Upper lobe of right lung (tissue), 1 donor: ENCODE results near the gene CYRIA. TPM values are rescaled to one million over a fixed set of nuclear protein-coding genes. Genes with fewer than 3 reads are reported as not detected.

Source experiments
- ATAC-seq: fragments of 200-7000 bp; cut with Tn5 transposase; one replicate; pipeline ENCODE4 v1.9.1; 2020; ENCODE audit warnings: mild to moderate bottlenecking, moderate library complexity
- DNase-seq: peaks from one replicate; pipeline ENCODE4 v3.0.0-alpha.2; 2020
- H3K27ac ChIP-seq: fragments of 200-600 bp; one replicate; pipeline ENCODE4 v1.8.0; 2022
- H3K27me3 ChIP-seq: fragments of 200-600 bp; one replicate; pipeline ENCODE4 v1.8.0; 2022; ENCODE audit warnings: mild to moderate bottlenecking
- H3K36me3 ChIP-seq: fragments of 200-600 bp; one replicate; pipeline ENCODE4 v1.8.0; 2022
- H3K4me1 ChIP-seq: fragments of 200-600 bp; one replicate; pipeline ENCODE4 v1.8.0; 2022
- H3K4me3 ChIP-seq: fragments of 200-600 bp; one replicate; pipeline ENCODE4 v1.8.0; 2022; ENCODE audit warnings: mild to moderate bottlenecking
- H3K9me3 ChIP-seq: fragments of 200-600 bp; one replicate; pipeline ENCODE4 v1.8.0; 2022
- intact Hi-C: fragments of 100-400 bp; cut with DNase I; formaldehyde crosslinking; loops from one replicate; pipeline ENCODE4 v1.11.0; 2022
- long read RNA-seq: library from polyadenylated mRNA; unstranded; transcript quantifications from one replicate; pipeline ENCODE4 v2.0.0, GENCODE V29; 2021
- total RNA-seq: library from RNA; stranded (reverse); fragmentation: NEBNext Ultra II Directional; extraction: Animal tissue kit (Norgen Biotek cat#: 25700); gene quantifications from one replicate; pipeline ENCODE4 v1.2.1, GENCODE V29; 2021
- TF ChIP-seq, protein P1 (sequence below): fragments of 200-600 bp; IDR thresholded peaks from one replicate; pipeline ENCODE4 v1.8.0; 2022; ENCODE audit warnings: antibody characterized with exemption
- donor health status: DM: no; HTN: yes; CAD: no; lungs with severe emphysema.

Gene CYRIA
- 24.2 TPM for total RNA-seq
- long read RNA-seq, full-length matches to known transcripts = 21 of 36 reads
- long read RNA-seq, partial matches to known transcripts = 3 of 36 reads
- long read RNA-seq, other reads (novel, unspliced or antisense) = 12 of 36 reads

DNA sequence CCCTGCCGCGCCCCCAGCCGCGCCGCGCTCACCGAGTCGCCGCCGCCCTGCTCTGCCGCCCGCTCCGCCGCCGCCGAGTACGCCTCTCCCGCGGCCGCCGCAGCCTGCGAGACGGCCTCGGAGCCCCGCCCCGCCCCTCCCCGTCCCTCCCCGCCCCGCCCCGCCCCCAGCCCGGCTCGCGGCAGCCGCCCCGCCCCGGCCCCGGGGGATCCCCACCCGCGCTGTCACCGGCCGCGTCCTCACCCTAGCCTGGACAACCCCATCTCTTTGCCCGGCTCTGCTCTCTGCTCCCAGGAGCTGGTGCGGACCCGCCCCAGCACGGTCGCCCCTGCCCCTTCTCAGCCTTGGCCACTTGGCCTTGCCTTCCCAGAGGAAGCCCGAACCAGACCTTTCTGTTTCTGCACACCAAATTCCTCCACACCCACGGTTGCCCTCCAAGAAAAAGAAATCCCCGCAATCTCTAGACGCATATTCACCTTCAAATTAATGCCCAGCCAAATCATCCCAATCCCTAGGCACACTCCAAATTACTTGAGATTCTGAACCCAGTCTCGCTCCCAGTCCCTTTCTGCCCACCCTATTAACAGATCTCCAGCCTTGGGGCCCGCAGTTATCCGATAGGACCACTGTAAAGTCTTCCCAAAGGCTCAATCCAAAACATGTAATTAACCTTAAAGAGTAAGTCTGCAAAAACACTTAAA lies at the start of gene CYRIA:
Gene CYRIA, minus strand, starts transcription at position 87 of the 701 bp plus-strand sequence. CDS start 77,715 bp downstream, outside the sequence.
- H3K36me3 ChIP-seq = no peaks in the 10 kb centered on the region
- H3K27ac ChIP-seq = peak within 1 kb of the TSS; percentile 79
- intact Hi-C loops = no loop called here
- DNase-seq (peak; percentile 85), ATAC-seq (peak; percentile 81)
- no peaks in the 10 kb centered on the region for H3K9me3 ChIP-seq
- no peaks in the 10 kb centered on the region for H3K27me3 ChIP-seq
- H3K4me3 ChIP-seq = peak within 1 kb of the TSS; percentile 78
- peaks cover 43% of the 10 kb centered on the region for H3K4me1 ChIP-seq
- TF ChIP-seq, protein P1, sequence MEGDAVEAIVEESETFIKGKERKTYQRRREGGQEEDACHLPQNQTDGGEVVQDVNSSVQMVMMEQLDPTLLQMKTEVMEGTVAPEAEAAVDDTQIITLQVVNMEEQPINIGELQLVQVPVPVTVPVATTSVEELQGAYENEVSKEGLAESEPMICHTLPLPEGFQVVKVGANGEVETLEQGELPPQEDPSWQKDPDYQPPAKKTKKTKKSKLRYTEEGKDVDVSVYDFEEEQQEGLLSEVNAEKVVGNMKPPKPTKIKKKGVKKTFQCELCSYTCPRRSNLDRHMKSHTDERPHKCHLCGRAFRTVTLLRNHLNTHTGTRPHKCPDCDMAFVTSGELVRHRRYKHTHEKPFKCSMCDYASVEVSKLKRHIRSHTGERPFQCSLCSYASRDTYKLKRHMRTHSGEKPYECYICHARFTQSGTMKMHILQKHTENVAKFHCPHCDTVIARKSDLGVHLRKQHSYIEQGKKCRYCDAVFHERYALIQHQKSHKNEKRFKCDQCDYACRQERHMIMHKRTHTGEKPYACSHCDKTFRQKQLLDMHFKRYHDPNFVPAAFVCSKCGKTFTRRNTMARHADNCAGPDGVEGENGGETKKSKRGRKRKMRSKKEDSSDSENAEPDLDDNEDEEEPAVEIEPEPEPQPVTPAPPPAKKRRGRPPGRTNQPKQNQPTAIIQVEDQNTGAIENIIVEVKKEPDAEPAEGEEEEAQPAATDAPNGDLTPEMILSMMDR = no peak

DNA sequence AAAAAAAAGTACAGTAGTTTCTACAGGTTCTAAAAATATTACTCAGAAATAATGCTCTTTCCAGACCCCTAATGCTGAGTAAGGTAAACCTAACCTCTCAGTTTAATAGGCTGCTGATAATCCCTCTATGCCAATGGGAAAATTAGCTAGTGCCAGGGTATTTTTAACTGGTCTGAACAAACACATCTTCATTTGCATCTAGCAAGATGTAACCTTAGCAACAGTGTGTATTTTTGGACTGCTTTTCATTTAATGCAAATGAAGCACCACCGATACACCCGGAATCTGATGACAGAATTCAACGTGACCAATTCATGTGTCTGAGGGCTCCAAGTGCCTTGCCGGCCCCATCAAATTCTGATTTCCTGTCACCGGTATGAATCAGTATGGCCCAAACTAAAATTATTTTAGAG lies 47.4 kb upstream of the CYRIA start:
- Histone ChIP-seq H3K36me3 (no peaks in the 10 kb centered on the region), H3K4me3 (no peak overlapping the region), H3K27me3 (no peaks in the 10 kb centered on the region), H3K4me1 (peaks cover 3% of the 10 kb centered on the region), H3K9me3 (no peaks in the 10 kb centered on the region), H3K27ac (no peak overlapping the region)
- TF ChIP-seq, protein P1 = no peak
- DNase-seq (no peak), ATAC-seq (no peak)
- intact Hi-C loops = no loop called here

DNA sequence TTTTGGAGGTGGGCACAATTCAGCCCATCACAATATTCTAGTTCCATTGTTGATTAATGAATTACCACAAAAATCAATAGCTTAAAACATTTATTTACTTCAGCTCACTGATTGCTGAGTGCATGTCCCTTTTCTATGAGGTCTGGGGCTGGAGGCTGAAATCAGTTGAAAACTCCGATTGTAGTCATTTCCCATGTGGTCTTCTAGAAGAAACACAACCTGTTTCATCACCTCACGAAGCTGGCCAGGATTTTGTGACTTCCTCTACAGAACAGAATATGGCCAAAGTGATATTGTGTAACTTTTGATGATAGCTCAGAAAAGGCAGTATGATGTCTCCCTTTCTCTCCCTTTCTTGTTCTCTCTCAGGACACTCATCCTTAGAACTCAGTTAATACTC lies 44.1 kb upstream of the CYRIA start:
- intact Hi-C loops = no loop called here
- ATAC-seq (peak; percentile 67), DNase-seq (no peak)
- Histone ChIP-seq H3K27me3 (no peaks in the 10 kb centered on the region), H3K9me3 (no peaks in the 10 kb centered on the region), H3K27ac (no peak overlapping the region), H3K4me1 (no peaks in the 10 kb centered on the region), H3K36me3 (no peaks in the 10 kb centered on the region), H3K4me3 (no peak overlapping the region)
- TF ChIP-seq, protein P1 = no peak

DNA sequence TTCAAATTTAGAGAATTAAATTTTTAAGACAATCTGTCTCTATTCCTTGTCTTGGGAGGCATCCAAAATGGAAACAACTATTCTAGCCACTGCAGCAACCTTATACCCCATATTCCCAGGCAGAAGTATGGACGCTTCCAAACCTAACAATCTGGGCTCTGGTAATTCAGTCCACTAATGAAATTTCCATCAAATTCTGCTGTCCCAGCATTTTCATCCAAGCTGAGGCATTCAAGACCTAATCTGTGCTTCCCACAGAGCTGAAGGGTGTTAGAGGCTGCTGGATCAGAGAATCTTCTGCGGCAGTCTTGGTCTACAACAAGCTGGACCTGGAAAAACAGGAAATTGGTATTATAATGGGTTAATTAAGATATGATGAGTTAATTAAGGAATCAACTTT lies 42.5 kb upstream of the CYRIA start:
- TF ChIP-seq, protein P1 = no peak
- no peaks in the 10 kb centered on the region for H3K36me3 ChIP-seq
- ATAC-seq (no peak), DNase-seq (no peak)
- H3K4me1 ChIP-seq = no peaks in the 10 kb centered on the region
- H3K9me3 ChIP-seq = no peaks in the 10 kb centered on the region
- H3K27ac ChIP-seq = no peak overlapping the region
- intact Hi-C loops = no loop called here
- no peaks in the 10 kb centered on the region for H3K27me3 ChIP-seq
- no peak overlapping the region for H3K4me3 ChIP-seq

DNA sequence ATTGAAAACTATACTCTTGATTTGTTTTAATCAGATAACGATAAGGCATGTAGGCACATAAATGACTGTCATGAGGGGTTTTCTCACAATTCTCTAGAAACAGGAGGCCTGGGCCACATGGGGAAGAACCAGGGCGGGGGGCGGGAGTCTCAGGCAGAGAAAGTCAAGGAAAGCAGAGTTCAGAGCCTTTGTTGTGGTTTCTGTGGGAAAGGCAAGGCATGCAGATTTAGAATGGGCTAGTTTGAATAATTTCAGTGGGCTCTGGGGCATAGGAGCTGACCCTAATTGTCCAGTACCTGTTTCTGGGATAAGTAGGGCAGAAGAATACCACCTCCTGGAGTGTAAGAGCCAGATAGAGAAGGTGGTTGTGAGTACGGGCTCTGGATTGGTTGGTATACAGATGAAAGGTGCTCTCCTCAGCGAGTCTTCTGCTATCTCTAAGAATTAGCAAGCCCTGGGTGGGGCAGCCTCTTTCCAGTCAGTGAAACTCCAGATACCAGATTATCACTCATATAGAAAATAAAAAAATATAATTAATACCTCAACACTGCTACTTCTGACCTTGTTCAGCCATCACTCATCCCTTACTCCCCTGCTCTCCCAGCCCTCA lies 41.5 kb upstream of the CYRIA start:
- ATAC-seq = no peak

More for the DNA sequence above, 41.5 kb upstream of the CYRIA start:
- no peaks in the 10 kb centered on the region for H3K27me3 ChIP-seq
- H3K27ac ChIP-seq = no peak overlapping the region
- TF ChIP-seq, protein P1 = no peak
- no peaks in the 10 kb centered on the region for H3K4me1 ChIP-seq
- no peaks in the 10 kb centered on the region for H3K36me3 ChIP-seq
- intact Hi-C loops = no loop called here
- DNase-seq = no peak
- H3K9me3 ChIP-seq = no peaks in the 10 kb centered on the region
- no peak overlapping the region for H3K4me3 ChIP-seq
